Measurements from ENCODE around the gene MAPK9. TPM values are rescaled to one million over a fixed set of nuclear protein-coding genes. Genes with fewer than 3 reads are reported as not detected.
A peak's percentile ranks its signal among the peaks of the same experiment; 100 is the strongest.
"Not testable (repeated sequence)": the region's sequence is repeated elsewhere in the genome, so short reads cannot be mapped to it uniquely, and the experiment has no call there.

The MAPK9 gene
- total RNA-seq, 1 donor from 2014 or later: 34.6 TPM

DNA sequence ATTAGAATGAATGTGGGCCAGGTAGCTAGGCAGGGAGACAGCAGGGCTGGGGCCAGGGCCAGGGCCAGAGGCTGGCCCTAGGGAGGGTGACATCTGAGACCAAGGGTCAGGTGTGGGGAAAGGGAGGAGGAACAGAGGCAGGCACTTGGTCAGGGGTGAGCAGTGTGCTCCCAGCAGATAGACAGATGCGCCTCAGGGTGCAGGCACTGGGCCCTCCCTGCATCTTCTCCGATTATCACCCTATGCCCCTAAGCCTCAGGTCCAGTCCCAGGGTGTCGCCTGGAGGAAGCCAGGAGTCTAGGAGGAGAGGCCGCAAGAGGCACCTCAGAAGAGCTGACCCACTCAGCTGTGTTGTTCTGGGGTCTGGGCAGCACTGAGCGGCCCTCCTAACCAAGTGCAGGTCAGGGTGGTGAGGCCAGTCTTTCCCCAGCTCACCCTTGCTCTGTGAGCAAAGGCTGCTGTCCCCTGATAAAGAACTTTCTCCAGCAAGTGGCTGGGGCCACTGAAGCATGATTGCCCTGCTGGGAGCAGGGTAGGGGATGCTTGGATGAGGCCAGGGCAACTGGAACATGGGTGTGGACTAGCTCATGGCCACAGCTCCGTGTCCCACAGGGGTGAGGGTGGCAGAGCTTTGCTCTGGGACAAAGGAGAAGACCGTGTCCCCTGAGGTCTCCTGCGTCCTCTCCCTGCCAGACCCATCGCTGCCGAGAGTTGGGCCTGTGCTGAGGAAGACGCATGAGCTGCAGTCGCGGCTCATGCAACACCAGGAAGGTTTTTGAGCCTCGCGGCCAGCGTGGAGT lies 80.7 kb downstream of the MAPK9 start:
- no peak for DNase-seq (ENCODE audit: low spot score)
- TF ChIP-seq, protein P1, sequence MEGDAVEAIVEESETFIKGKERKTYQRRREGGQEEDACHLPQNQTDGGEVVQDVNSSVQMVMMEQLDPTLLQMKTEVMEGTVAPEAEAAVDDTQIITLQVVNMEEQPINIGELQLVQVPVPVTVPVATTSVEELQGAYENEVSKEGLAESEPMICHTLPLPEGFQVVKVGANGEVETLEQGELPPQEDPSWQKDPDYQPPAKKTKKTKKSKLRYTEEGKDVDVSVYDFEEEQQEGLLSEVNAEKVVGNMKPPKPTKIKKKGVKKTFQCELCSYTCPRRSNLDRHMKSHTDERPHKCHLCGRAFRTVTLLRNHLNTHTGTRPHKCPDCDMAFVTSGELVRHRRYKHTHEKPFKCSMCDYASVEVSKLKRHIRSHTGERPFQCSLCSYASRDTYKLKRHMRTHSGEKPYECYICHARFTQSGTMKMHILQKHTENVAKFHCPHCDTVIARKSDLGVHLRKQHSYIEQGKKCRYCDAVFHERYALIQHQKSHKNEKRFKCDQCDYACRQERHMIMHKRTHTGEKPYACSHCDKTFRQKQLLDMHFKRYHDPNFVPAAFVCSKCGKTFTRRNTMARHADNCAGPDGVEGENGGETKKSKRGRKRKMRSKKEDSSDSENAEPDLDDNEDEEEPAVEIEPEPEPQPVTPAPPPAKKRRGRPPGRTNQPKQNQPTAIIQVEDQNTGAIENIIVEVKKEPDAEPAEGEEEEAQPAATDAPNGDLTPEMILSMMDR (IDR thresholded peaks at IDR 0.05): no peak
- Mint-ChIP-seq H3K27me3 (ENCODE audit: low read depth) (peaks cover 10% of the 10 kb centered on the region), H3K4me3 (ENCODE audit: unreplicated experiment) (no peak overlapping the region), H3K36me3 (ENCODE audit: low read depth) (no peaks in the 10 kb centered on the region), H3K4me1 (ENCODE audit: low read depth) (peaks cover 6% of the 10 kb centered on the region), H3K9me3 (ENCODE audit: low read depth) (peaks cover 3% of the 10 kb centered on the region), H3K27ac (ENCODE audit: unreplicated experiment) (no peak overlapping the region)

DNA sequence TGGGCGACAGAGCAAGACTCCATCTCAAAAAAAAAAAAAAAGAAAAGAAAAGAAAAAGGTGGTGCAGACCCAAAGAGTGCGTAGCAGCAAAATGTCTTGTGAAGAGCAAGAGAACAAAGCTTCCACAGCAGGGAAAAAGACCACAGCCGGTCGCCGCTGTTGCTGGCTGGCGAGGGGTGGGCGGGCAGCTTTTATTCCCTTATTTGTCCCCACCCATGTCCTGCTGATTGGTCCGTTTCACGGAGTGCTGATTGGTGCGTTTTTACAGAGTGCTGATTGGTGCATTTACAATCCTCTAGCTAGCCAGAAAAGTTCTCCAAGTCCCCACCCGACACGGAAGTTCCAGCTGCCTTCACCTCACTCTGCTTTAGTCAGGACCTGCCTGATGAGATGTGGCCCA lies 81.8 kb downstream of the MAPK9 start:
- not testable (repeated sequence) for H3K36me3 Mint-ChIP-seq (ENCODE audit: low read depth); H3K4me1 Mint-ChIP-seq (ENCODE audit: low read depth); H3K9me3 Mint-ChIP-seq (ENCODE audit: low read depth); DNase-seq (ENCODE audit: low spot score); H3K27ac Mint-ChIP-seq (ENCODE audit: unreplicated experiment)
- Mint-ChIP-seq H3K4me3 (ENCODE audit: unreplicated experiment) (peak overlapping the region; percentile 56), H3K27me3 (ENCODE audit: low read depth) (peaks cover 10% of the 10 kb centered on the region)

DNA sequence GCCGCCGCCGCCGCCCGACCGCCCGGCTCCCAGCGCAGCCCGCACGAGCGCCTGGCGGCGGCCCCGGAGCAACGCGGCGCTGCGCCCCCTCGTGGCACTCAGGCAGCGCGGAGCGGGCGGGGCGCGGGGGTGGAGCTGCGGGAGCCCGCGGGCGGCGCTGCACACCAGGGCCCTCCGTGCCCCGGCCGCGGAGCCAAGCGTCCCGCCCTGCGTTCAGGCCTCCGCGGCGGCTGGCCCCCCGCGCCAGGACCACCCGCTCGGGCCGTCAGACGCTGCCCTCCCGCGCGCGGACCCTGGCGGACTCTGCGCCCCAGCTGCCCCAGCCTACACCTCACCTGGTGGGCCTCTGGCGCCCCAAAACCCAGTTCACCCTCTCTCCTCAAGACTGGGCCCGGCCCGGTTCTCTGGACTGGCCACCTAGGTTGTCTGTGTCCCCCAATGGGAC lies 82.7 kb downstream of the MAPK9 start, which contains the start of gene RASGEF1C:
TSS of gene RASGEF1C (minus strand) at position 75 of the 445 bp plus-strand sequence. CDS start 71,159 bp downstream, outside the sequence.
- TF ChIP-seq, protein P1 (IDR thresholded peaks at IDR 0.05): peak; percentile 65
- H3K27ac Mint-ChIP-seq (ENCODE audit: unreplicated experiment): no peak within 1 kb of the TSS
- no peaks in the 10 kb centered on the region for H3K36me3 Mint-ChIP-seq (ENCODE audit: low read depth)
- no peak for DNase-seq (ENCODE audit: low spot score)
- H3K4me3 Mint-ChIP-seq (ENCODE audit: unreplicated experiment): peak within 1 kb of the TSS; percentile 62
- peaks cover 10% of the 10 kb centered on the region for H3K27me3 Mint-ChIP-seq (ENCODE audit: low read depth)
- no peaks in the 10 kb centered on the region for H3K9me3 Mint-ChIP-seq (ENCODE audit: low read depth)
- H3K4me1 Mint-ChIP-seq (ENCODE audit: low read depth): peaks cover 6% of the 10 kb centered on the region

DNA sequence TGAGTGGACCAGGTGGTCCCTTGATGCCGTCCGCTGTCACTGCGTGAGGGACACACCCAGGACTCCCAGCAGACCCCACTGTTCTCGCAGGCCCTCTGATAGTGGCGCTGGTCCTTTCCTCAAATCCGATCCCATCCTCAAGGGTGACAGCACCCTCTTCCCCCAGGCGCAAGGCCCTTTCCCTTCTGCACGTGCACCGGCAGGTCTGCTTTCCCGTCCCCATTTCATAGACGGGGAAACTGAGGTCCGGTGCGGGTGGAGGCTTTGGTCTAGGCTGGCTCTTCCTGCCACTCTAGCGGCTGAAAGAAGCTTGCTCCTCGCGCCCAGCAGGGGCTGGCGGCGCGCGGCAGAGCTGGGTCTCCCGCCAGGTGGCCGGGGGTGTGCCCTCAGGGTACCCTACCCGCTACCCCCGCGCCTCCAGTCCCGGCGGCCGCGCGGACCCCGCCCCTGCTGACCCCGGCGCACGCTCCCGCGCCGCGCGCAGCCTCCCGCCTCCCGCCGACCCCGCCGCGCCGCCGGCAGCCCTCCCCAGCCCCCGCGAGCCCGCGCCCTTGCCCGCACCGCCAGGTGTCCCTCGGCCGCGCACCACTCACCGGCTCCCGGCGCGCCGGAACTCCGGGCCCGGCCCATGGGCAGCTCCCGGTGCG lies 83.3 kb downstream of the MAPK9 start:
- no peak for DNase-seq (ENCODE audit: low spot score)
- Mint-ChIP-seq H3K36me3 (ENCODE audit: low read depth) (no peaks in the 10 kb centered on the region), H3K27ac (ENCODE audit: unreplicated experiment) (no peak overlapping the region), H3K4me3 (ENCODE audit: unreplicated experiment) (peak overlapping the region; percentile 62), H3K9me3 (ENCODE audit: low read depth) (no peaks in the 10 kb centered on the region), H3K27me3 (ENCODE audit: low read depth) (peaks cover 10% of the 10 kb centered on the region), H3K4me1 (ENCODE audit: low read depth) (peaks cover 6% of the 10 kb centered on the region)
- TF ChIP-seq, protein P1 (IDR thresholded peaks at IDR 0.05): no peak

DNA sequence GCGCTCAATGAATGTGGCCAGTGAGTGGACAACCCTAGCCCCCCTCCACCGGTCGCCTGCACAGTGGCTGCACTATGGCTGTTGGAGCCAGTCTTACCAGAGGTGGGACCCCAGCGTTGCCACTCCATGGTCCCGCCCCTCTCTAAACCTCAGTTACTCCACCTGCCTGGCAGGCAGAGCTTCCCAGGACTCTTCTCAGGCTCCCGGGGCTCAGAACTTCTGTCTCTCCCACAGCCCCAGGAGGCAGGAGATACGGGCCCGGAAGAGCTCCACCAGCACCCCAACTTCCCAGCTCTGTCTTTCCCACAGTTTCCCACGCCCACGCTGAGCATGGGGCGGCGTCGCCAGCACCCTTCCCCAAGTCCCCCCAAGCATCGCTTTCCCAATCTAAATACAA lies 83.8 kb downstream of the MAPK9 start:
- Mint-ChIP-seq H3K36me3 (ENCODE audit: low read depth) (no peaks in the 10 kb centered on the region), H3K9me3 (ENCODE audit: low read depth) (peaks cover 3% of the 10 kb centered on the region), H3K27me3 (ENCODE audit: low read depth) (peaks cover 10% of the 10 kb centered on the region), H3K4me1 (ENCODE audit: low read depth) (peaks cover 10% of the 10 kb centered on the region), H3K4me3 (ENCODE audit: unreplicated experiment) (peak overlapping the region; percentile 62), H3K27ac (ENCODE audit: unreplicated experiment) (no peak overlapping the region)
- no peak for DNase-seq (ENCODE audit: low spot score)
- TF ChIP-seq, protein P1 (IDR thresholded peaks at IDR 0.05): no peak
